Lower lobe of right lung (tissue), 2 donors: Measurements from ENCODE around the gene ADNP2. TPM values are rescaled to one million over a fixed set of nuclear protein-coding genes. Genes with fewer than 3 reads are reported as not detected.

Source experiments
- ATAC-seq, 2 donors: fragments of 200-7000 bp; cut with Tn5 transposase; one replicate each; pipeline ENCODE4 v1.9.1; 2020 to 2022; ENCODE audit warnings: mild to moderate bottlenecking in 2 of 2, moderate library complexity in 2 of 2
- DNase-seq: peaks from one replicate; pipeline ENCODE4 v3.0.0-alpha.2; 2020
- H3K27ac ChIP-seq: fragments of 200-600 bp; one replicate; pipeline ENCODE4 v1.8.0; 2022
- H3K27me3 ChIP-seq: fragments of 200-600 bp; one replicate; pipeline ENCODE4 v1.8.0; 2022; ENCODE audit warnings: low read depth
- H3K36me3 ChIP-seq: fragments of 200-600 bp; one replicate; pipeline ENCODE4 v1.8.0; 2022; ENCODE audit warnings: mild to moderate bottlenecking
- H3K4me1 ChIP-seq: fragments of 200-600 bp; one replicate; pipeline ENCODE4 v1.8.0; 2022
- H3K4me3 ChIP-seq: fragments of 200-600 bp; one replicate; pipeline ENCODE4 v1.8.0; 2022; ENCODE audit warnings: mild to moderate bottlenecking
- H3K9me3 ChIP-seq: fragments of 200-600 bp; one replicate; pipeline ENCODE4 v1.8.0; 2022
- intact Hi-C: fragments of 100-400 bp; cut with DNase I; formaldehyde crosslinking; loops from one replicate; pipeline ENCODE4 v1.11.0; 2022
- total RNA-seq: library from RNA; stranded (reverse); fragmentation: NEBNext Ultra II Directional; extraction: Animal tissue kit (Norgen Biotek cat#: 25700); gene quantifications from one replicate; pipeline ENCODE4 v1.2.1, GENCODE V29; 2021
- TF ChIP-seq, protein P1 (sequence below): fragments of 200-600 bp; IDR thresholded peaks from one replicate; pipeline ENCODE4 v1.8.0; 2022; ENCODE audit warnings: antibody characterized with exemption, mild to moderate bottlenecking
- donor health status: DM: no; HTN: yes; CAD: no; lungs with severe emphysema.

ADNP2 gene
- total RNA-seq, 1 donor from 2014 or later, result 16.5 TPM

DNA sequence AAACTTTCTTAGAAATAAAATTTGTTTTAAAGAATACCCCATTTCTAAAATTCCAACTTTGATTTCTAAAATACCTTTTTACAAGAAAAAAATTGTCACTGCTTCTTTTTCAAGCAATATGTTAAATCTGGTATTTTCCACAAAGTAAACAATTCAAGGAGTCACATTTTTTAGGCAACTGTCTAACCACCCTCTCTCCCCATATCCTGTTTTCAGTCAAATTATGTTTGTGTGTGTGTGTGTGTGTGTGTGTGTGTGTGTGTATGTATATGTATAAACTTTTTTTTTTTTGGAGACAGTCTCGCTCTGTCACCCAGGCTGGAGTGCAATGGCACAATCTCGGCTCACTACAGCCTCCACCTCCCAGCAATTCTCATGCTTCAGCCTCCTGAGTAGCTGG is 59.3 kb downstream of the ADNP2 start:
- intact Hi-C loops, result no loop called here
- ATAC-seq (no peak), DNase-seq (no peak)
- H3K27ac ChIP-seq, result no peak overlapping the region
- H3K9me3 ChIP-seq, result peaks cover 12% of the 10 kb centered on the region
- no peaks in the 10 kb centered on the region for H3K27me3 ChIP-seq
- H3K36me3 ChIP-seq, result no peaks in the 10 kb centered on the region
- no peak overlapping the region for H3K4me3 ChIP-seq
- TF ChIP-seq, protein P1, sequence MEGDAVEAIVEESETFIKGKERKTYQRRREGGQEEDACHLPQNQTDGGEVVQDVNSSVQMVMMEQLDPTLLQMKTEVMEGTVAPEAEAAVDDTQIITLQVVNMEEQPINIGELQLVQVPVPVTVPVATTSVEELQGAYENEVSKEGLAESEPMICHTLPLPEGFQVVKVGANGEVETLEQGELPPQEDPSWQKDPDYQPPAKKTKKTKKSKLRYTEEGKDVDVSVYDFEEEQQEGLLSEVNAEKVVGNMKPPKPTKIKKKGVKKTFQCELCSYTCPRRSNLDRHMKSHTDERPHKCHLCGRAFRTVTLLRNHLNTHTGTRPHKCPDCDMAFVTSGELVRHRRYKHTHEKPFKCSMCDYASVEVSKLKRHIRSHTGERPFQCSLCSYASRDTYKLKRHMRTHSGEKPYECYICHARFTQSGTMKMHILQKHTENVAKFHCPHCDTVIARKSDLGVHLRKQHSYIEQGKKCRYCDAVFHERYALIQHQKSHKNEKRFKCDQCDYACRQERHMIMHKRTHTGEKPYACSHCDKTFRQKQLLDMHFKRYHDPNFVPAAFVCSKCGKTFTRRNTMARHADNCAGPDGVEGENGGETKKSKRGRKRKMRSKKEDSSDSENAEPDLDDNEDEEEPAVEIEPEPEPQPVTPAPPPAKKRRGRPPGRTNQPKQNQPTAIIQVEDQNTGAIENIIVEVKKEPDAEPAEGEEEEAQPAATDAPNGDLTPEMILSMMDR, result no peak
- H3K4me1 ChIP-seq, result peaks cover 7% of the 10 kb centered on the region

DNA sequence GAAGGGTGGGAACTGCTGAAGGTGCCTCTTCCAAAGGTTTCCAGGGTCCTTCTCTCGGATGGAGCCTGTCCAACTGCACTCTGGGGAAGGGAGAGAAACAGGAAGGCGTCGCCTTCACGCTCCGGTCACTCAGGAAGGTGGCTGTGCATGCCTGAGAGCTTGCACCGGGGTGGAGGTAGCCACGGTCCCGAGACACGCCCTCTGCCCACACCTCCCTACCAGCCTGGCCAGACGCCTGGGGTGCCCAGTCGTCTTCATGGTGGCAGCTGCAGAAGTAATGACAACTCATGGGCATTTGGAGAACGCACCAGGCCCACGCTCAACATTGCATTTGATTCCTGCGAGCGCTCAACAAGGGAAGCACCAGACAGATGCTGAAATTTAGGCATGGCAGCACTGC is 59.9 kb downstream of the ADNP2 start:
- Histone ChIP-seq H3K4me3 (no peak overlapping the region), H3K27ac (no peak overlapping the region), H3K9me3 (peaks cover 12% of the 10 kb centered on the region), H3K36me3 (no peaks in the 10 kb centered on the region), H3K4me1 (peaks cover 7% of the 10 kb centered on the region), H3K27me3 (peaks cover 4% of the 10 kb centered on the region)
- intact Hi-C loops, result no loop called here
- ATAC-seq (no peak), DNase-seq (peak; percentile 28)
- TF ChIP-seq, protein P1, result no peak

DNA sequence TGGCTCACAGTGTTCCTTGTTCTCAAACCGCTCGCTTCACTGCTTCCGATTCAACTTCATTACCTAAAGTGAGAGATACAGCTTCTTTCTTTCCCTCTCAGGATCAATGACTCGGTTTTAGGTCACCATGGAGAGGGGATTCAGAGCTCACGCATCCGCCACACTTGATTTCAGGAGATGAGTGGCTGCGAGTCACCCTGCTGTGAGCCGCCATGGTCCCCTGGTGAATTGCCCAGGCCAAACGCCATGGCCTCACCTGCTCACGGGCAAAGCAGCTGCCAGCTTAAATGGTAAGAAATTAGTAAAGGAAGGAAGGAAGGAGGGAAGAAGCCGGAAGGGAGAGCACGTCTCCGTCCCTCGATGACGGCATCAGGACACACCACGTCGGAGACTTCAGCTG is 60.5 kb downstream of the ADNP2 start:
- Histone ChIP-seq H3K27me3 (peaks cover 7% of the 10 kb centered on the region), H3K4me1 (peaks cover 7% of the 10 kb centered on the region), H3K9me3 (peaks cover 7% of the 10 kb centered on the region), H3K4me3 (no peak overlapping the region), H3K27ac (no peak overlapping the region), H3K36me3 (no peaks in the 10 kb centered on the region)
- TF ChIP-seq, protein P1, result no peak
- ATAC-seq, result no peak
- intact Hi-C loops, result no loop called here
- peak; percentile 44 for DNase-seq

DNA sequence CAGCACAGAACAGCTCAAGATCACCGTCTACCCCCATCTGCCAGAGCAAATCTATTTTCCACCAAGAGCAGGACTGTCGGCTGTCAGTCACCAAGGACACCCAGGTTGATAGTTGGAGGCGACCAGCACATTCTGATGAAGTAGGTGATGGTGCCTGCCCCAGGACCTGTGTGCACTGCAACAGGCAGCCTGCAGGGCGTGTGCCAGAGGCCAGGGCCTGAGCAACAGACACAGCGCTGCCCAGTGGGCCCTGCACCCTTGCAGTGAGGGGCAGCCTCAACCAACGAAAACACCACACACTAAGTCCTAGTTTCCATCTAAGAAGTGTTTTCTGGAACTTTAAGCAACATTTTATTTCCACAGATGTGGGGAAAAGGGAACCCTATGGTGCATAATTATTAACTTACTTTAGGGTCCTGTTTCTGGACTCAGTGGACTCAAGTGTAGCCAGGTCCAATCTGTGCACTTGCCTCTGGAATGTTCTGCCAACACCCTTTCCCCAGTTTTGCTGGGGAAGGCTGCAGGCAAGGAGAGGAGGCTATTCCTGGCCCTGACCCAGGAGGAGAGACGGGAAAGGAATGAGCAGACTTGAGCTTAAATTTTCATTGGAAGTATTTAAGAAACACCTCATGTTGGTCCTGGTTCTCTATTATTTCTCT is 61.5 kb downstream of the ADNP2 start:
- Histone ChIP-seq H3K27me3 (peaks cover 7% of the 10 kb centered on the region), H3K9me3 (peaks cover 4% of the 10 kb centered on the region), H3K4me3 (no peak overlapping the region), H3K36me3 (no peaks in the 10 kb centered on the region), H3K4me1 (peaks cover 7% of the 10 kb centered on the region), H3K27ac (no peak overlapping the region)
- intact Hi-C loops, result no loop called here
- DNase-seq (peak; percentile 25), ATAC-seq (no peak)
- TF ChIP-seq, protein P1, result no peak

DNA sequence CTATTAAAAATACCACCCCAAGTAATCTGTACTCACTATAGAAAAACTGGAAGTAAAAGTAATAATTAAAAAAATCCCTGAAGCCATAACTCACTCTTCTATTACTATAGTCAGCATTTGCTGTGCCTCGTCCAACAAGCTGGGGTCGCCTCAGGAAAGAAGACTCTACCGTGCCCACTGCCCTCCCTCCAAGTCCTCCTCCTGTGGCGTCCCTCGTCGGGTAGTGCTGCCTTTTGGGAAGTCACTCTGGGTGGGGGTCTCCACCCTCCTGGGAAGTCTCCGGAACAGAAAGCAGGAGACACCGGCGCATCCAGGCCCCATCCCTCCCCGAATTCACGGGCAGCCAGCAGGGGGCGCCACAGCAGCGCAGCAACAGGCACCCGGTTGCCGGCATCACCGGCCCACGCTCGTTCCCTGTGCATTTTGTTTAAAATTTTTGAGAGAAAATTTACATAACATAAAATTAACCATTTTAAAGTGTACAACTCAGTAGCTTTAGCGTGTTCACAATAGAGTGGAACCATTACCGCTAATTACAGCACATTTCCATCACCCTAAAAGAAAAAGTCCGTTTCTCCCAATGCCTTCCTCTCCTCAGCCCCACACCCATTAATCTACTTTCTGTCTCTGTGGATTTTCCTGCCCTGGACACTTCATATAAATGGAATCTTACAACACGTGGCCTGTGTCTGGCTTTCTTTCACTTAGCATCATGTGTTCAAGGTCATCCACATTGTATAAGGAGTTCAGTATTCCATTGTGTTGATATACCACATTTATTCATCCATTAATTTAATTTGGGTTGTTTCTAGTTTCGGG is 62.2 kb downstream of the ADNP2 start:
- intact Hi-C loops, result no loop called here
- Histone ChIP-seq H3K27ac (no peak overlapping the region), H3K4me3 (peak overlapping the region; percentile 18), H3K36me3 (no peaks in the 10 kb centered on the region), H3K27me3 (peaks cover 7% of the 10 kb centered on the region), H3K4me1 (peaks cover 7% of the 10 kb centered on the region), H3K9me3 (no peaks in the 10 kb centered on the region)
- TF ChIP-seq, protein P1, result peak; percentile 87
- ATAC-seq, result peak; percentile 51 to 68
- DNase-seq, result peak; percentile 61
